Measurements from ENCODE around the gene ARHGAP15.

GRCh38 chr2:143336719-143337210 lies 207.5 kb downstream of the ARHGAP15 start:
- TF ChIP-seq EZH2 (IDR thresholded peaks at IDR 0.05; ENCODE audit: insufficient read depth, poor library complexity, severe bottlenecking) (no peak), EZH2phosphoT487 (IDR thresholded peaks at IDR 0.05; ENCODE audit: insufficient read depth, low read depth) (no peak)
